Right atrium auricular region (tissue), 2 donors: ENCODE data around the gene LRRC15. TPM values are rescaled to one million over a fixed set of nuclear protein-coding genes. Genes with fewer than 3 reads are reported as not detected.

Source experiments
- DNase-seq: peaks from one replicate; pipeline ENCODE4 v3.0.0-alpha.2; 2019; ENCODE audit warnings: low spot score
- H3K27ac ChIP-seq, 2 donors: fragments of 200-600 bp; sonication (generic); 1 replicate in 1 of 2; 2 replicates in 1 of 2; pipeline ENCODE4 v1.5.1; 2016 to 2019
- H3K27me3 ChIP-seq, 2 donors: fragments of 200-600 bp; sonication (generic); one replicate each; pipeline versions ENCODE4 v1.5.1 to v1.6.0; 2017 to 2019
- H3K36me3 ChIP-seq: fragments of 200-600 bp; sonication (generic); one replicate; pipeline ENCODE4 v1.5.1; 2016
- H3K4me1 ChIP-seq, 2 donors: fragments of 200-600 bp; sonication (generic); one replicate each; pipeline versions ENCODE4 v1.5.1 to v1.6.0; 2017 to 2019
- H3K4me3 ChIP-seq, 2 donors: fragments of 200-600 bp; sonication (generic); 1 replicate in 1 of 2; 2 replicates in 1 of 2; pipeline ENCODE4 v1.5.1; 2017 to 2019; ENCODE audit warnings: mild to moderate bottlenecking in 1 of 2, moderate library complexity in 1 of 2
- H3K9me3 ChIP-seq, 2 donors: fragments of 200-600 bp; sonication (generic); one replicate each; pipeline ENCODE4 v1.5.1; 2019
- total RNA-seq, 2 donors: library from RNA; depleted of rRNA; stranded (reverse); fragments of >200 nt; gene quantifications; one replicate each; pipeline ENCODE4 v1.1.0, GENCODE V29; 2016
- TF ChIP-seq, protein P1 (sequence below), 2 donors: fragments of 200-600 bp; sonication (generic); IDR thresholded peaks; one replicate each; pipeline ENCODE4 v1.5.1; 2019; ENCODE audit warnings: antibody characterized with exemption in 2 of 2

Gene LRRC15
- total RNA-seq, 2 donors from 2014 or later = 0.07 to 0.08 TPM

DNA sequence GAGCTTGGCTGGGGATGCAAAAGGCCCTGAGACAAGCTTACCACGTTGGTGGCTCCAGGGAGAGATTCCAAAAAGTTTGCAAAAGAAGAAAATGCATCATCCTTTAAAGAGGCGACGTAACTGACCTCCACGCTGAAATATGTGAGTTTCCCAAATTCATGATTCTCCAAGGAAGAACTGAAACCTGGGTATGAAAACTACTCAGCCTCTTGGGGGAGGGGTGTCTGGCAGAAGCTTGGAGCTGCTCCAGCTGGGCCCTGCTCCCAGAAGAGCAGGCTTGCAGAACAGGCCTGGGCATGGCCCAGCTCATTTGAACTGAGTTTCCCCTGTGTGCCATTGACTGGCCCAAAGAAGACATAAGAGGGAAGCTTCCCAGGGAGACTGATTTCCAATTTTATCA, 39.0 kb downstream of the LRRC15 start:
- H3K4me1 ChIP-seq = peaks cover 0 to 42% of the 10 kb centered on the region in 2 donors
- no peaks in the 10 kb centered on the region for H3K36me3 ChIP-seq
- peak overlapping the region; percentile 49 to 62 for H3K27ac ChIP-seq
- no peak for DNase-seq
- H3K4me3 ChIP-seq = no peak overlapping the region
- H3K27me3 ChIP-seq = peaks cover 0 to 8% of the 10 kb centered on the region in 2 donors
- TF ChIP-seq, protein P1, sequence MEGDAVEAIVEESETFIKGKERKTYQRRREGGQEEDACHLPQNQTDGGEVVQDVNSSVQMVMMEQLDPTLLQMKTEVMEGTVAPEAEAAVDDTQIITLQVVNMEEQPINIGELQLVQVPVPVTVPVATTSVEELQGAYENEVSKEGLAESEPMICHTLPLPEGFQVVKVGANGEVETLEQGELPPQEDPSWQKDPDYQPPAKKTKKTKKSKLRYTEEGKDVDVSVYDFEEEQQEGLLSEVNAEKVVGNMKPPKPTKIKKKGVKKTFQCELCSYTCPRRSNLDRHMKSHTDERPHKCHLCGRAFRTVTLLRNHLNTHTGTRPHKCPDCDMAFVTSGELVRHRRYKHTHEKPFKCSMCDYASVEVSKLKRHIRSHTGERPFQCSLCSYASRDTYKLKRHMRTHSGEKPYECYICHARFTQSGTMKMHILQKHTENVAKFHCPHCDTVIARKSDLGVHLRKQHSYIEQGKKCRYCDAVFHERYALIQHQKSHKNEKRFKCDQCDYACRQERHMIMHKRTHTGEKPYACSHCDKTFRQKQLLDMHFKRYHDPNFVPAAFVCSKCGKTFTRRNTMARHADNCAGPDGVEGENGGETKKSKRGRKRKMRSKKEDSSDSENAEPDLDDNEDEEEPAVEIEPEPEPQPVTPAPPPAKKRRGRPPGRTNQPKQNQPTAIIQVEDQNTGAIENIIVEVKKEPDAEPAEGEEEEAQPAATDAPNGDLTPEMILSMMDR (IDR thresholded peaks at IDR 0.05) = no peak
- H3K9me3 ChIP-seq = no peaks in the 10 kb centered on the region

- peaks cover 0 to 42% of the 10 kb centered on the region in 2 donors for H3K4me1 ChIP-seq
- peaks cover 0 to 8% of the 10 kb centered on the region in 2 donors for H3K27me3 ChIP-seq
- DNase-seq = no peak
- no peaks in the 10 kb centered on the region for H3K36me3 ChIP-seq
- TF ChIP-seq, protein P1 (IDR thresholded peaks at IDR 0.05) = no peak
- H3K4me3 ChIP-seq = no peak overlapping the region
- no peaks in the 10 kb centered on the region for H3K9me3 ChIP-seq
- peak overlapping the region; percentile 49 to 62 for H3K27ac ChIP-seq
Observed at GRCh38 chr3:194330160-194330559, 39.4 kb downstream of the LRRC15 start.

- TF ChIP-seq, protein P1 (IDR thresholded peaks at IDR 0.05) = no peak
- Histone ChIP-seq H3K27me3 (peaks cover 0 to 8% of the 10 kb centered on the region in 2 donors), H3K4me3 (no peak overlapping the region), H3K27ac (peak overlapping the region; percentile 49 to 62), H3K36me3 (no peaks in the 10 kb centered on the region), H3K4me1 (peaks cover 0 to 42% of the 10 kb centered on the region in 2 donors), H3K9me3 (no peaks in the 10 kb centered on the region)
- DNase-seq = no peak
Observed at GRCh38 chr3:194329583-194329965, 40.0 kb downstream of the LRRC15 start.

GRCh38 chr3:194328942-194329582, 40.5 kb downstream of the LRRC15 start:
- no peak for DNase-seq
- peaks cover 0 to 42% of the 10 kb centered on the region in 2 donors for H3K4me1 ChIP-seq
- no peaks in the 10 kb centered on the region for H3K9me3 ChIP-seq
- peaks cover 0 to 8% of the 10 kb centered on the region in 2 donors for H3K27me3 ChIP-seq
- H3K36me3 ChIP-seq = no peaks in the 10 kb centered on the region
- H3K27ac ChIP-seq = peak overlapping the region; percentile 49 to 62
- H3K4me3 ChIP-seq = no peak overlapping the region
- TF ChIP-seq, protein P1 (IDR thresholded peaks at IDR 0.05) = no peak

GRCh38 chr3:194328053-194328657, 41.4 kb downstream of the LRRC15 start:
- TF ChIP-seq, protein P1 (IDR thresholded peaks at IDR 0.05) = no peak
- H3K9me3 ChIP-seq = no peaks in the 10 kb centered on the region
- peak overlapping the region; percentile 45 to 62 for H3K27ac ChIP-seq
- peaks cover 0 to 38% of the 10 kb centered on the region in 2 donors for H3K4me1 ChIP-seq
- peaks cover 0 to 6% of the 10 kb centered on the region in 2 donors for H3K27me3 ChIP-seq
- no peak for DNase-seq
- H3K4me3 ChIP-seq = no peak overlapping the region
- no peaks in the 10 kb centered on the region for H3K36me3 ChIP-seq
